Measurements from ENCODE around the gene NUP37.

The NUP37 gene

GRCh38 chr12:102023343-102023930 is 96.5 kb downstream of the NUP37 start:
- no peak for TF ChIP-seq REST (IDR thresholded peaks at IDR 0.05; ENCODE audit: insufficient replicate concordance, low read depth)
- TF ChIP-seq CTCF (IDR thresholded peaks at IDR 0.05; ENCODE audit: insufficient read depth, low read length), result no peak
- Histone ChIP-seq H3K27me3 (ENCODE audit: insufficient read depth, poor library complexity, severe bottlenecking) (no peaks in the 10 kb centered on the region), H3K27ac (replicated peaks) (no peak overlapping the region), H3K4me3 (replicated peaks; ENCODE audit: insufficient read depth, low read length) (no peak overlapping the region)
- DNase-seq (ENCODE audit: low read depth in 1 of 2, low spot score in 1 of 2), result no peak
